Activated CD8-positive, alpha-beta memory T cell treated with anti-CD3 and anti-CD28 coated beads, Interleukin-2, amount 10 ng/mL, durations not matched to agents 7 days and 5 days (primary cell): ENCODE measurements around the gene MN1. TPM values are rescaled to one million over a fixed set of nuclear protein-coding genes. Genes with fewer than 3 reads are reported as not detected.

Source experiments
- ATAC-seq: fragments of 150-1000 bp; cut with Tn5 transposase; one replicate; pipeline ENCODE4 v1.10.0; 2021; ENCODE audit warnings: moderate library complexity
- CTCF ChIA-PET: fragments of 350-600 bp; sonication (Branson Sonifier 250); formaldehyde crosslinking; loops from one replicate; lab custom pipeline; 2021; ENCODE audit warnings: antibody characterized with exemption; lab: Charles Lee
- DNase-seq: peaks from one replicate; pipeline ENCODE4 v3.0.0-alpha.2; 2020
- H3K27ac Mint-ChIP-seq: one replicate; pipeline ENCODE4 v1.8.0; 2021; ENCODE audit warnings: mild to moderate bottlenecking, mixed read lengths
- H3K27me3 Mint-ChIP-seq: one replicate; pipeline ENCODE4 v1.8.0; 2021; ENCODE audit warnings: mixed read lengths
- H3K36me3 Mint-ChIP-seq: one replicate; pipeline ENCODE4 v1.8.0; 2021; ENCODE audit warnings: mild to moderate bottlenecking, mixed read lengths
- H3K4me1 Mint-ChIP-seq: one replicate; pipeline ENCODE4 v1.8.0; 2021; ENCODE audit warnings: mixed read lengths
- H3K4me3 Mint-ChIP-seq: one replicate; pipeline ENCODE4 v1.8.0; 2021; ENCODE audit warnings: mild to moderate bottlenecking, moderate library complexity, mixed read lengths
- H3K9me3 Mint-ChIP-seq: one replicate; pipeline ENCODE4 v1.8.0; 2022; ENCODE audit warnings: low read depth, mixed read lengths
- total RNA-seq, 2 experiments: library from RNA; stranded (reverse); gene quantifications; one replicate each; pipeline ENCODE4 v1.2.3, GENCODE V29; 2021

The MN1 gene
- total RNA-seq, 2 experiments from 2014 or later: 0.14 to 0.29 TPM

DNA sequence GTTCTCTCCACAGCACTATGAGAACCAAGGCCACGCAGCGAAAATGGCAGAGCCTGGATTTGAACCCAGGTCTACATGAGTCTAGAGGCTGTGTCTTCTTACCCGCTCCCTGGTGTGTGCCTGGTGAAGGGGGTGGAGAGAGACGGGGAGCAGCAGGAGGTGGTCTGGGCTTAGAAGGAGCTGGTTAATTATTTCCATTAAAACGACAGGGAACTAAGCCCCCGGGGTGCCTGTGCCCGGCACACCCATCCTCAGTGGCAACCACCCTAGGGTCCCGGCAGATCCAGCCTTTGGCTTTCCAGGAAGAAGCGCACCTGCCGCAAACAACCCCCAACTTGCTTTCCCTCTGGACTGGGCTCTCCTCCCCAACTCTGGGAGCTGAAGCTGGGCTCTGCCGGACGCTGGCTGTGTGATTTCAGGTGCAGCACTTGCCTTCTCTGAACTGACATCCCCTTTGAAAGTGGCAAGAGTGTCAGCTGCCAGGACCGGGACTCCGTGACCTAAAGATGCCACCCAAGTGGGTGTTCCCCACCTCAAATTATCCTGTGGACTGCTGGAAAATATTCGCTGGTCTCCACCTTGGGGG lies 35.8 kb downstream of the MN1 start:
- CTCF ChIA-PET: no interaction called here
- no peak overlapping the region for H3K4me3 Mint-ChIP-seq
- ATAC-seq: no peak
- peaks cover 4% of the 10 kb centered on the region for H3K27me3 Mint-ChIP-seq
- no peak for DNase-seq
- no peaks in the 10 kb centered on the region for H3K4me1 Mint-ChIP-seq
- no peaks in the 10 kb centered on the region for H3K9me3 Mint-ChIP-seq
- H3K36me3 Mint-ChIP-seq: no peaks in the 10 kb centered on the region
- no peak overlapping the region for H3K27ac Mint-ChIP-seq

DNA sequence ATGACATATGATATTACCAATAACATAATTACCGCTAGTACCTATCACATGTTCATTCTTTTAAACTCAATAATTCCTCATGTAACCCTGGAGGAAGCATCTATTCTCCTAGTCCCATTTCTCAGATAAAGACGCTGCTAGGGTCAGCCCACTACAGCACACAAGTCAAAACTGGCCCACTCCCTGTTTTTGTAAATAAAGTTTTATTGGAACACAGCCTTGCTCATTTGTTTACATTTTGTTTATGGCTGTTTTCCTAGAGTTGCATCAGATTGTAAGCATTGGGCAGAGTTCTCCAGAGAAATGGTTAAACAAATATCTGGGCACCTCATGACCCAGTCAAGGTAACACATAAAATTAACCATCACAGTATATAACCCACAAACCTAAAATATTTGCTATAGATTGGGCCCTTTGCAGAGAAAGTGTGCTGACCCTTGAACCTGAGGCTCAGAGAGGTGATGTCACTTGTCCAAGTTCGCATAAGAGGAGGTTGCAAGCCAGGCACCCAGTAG lies 36.8 kb downstream of the MN1 start:
- no peak overlapping the region for H3K4me3 Mint-ChIP-seq
- no peak for ATAC-seq

DNA sequence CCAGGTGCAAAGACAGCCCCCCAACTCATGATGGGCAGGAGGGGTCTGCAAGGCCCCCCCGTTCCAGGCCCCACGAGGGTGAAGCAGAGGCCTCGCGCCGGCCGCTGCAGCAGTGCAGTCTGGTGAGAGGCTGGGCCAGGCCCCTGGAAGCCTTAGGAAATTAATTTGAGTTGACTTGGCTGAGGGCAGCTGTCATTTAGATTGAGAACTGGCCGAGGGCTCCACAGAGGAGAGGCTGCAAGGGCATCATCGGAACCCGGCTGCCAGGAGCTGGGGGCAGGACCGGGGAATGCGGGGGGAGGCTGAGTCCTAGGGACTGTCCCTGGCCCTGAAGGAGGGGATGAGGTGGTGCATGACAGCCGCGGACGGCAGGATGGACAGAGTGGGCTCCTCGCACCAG lies 39.9 kb downstream of the MN1 start:
- Mint-ChIP-seq H3K4me3 (no peak overlapping the region), H3K27ac (no peak overlapping the region), H3K4me1 (no peaks in the 10 kb centered on the region), H3K36me3 (no peaks in the 10 kb centered on the region), H3K27me3 (no peaks in the 10 kb centered on the region), H3K9me3 (no peaks in the 10 kb centered on the region)
- ATAC-seq (no peak), DNase-seq (no peak)
- CTCF ChIA-PET: no interaction called here

More for the DNA sequence above, 36.8 kb downstream of the MN1 start:
- no peaks in the 10 kb centered on the region for H3K9me3 Mint-ChIP-seq
- CTCF ChIA-PET: no interaction called here
- DNase-seq: no peak
- peaks cover 4% of the 10 kb centered on the region for H3K27me3 Mint-ChIP-seq
- no peaks in the 10 kb centered on the region for H3K36me3 Mint-ChIP-seq
- H3K27ac Mint-ChIP-seq: no peak overlapping the region
- H3K4me1 Mint-ChIP-seq: no peaks in the 10 kb centered on the region

DNA sequence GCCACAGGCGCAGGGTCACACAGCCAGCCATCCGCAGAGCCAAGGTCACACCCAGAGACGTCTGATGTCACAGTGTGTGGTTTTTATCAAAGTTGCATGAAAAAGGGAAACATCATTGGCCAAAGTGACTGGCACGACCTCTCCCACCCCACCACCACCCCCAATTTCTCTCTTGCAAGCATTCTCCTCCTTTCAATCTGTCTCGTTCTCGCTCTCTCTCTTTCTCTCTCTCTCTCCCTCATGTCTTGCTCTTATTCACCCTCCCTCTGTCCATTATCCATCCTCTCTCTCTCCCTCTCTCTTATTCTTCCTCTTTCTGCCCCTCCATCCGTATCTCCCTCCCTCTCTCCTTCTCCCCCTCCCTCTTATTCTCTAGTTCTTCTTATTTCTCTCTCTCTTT lies 40.6 kb downstream of the MN1 start:
- DNase-seq: no peak
- H3K36me3 Mint-ChIP-seq: no peaks in the 10 kb centered on the region
- no peak overlapping the region for H3K4me3 Mint-ChIP-seq
- CTCF ChIA-PET: no interaction called here
- H3K4me1 Mint-ChIP-seq: no peaks in the 10 kb centered on the region
- no peak overlapping the region for H3K27ac Mint-ChIP-seq
- H3K9me3 Mint-ChIP-seq: no peaks in the 10 kb centered on the region
- H3K27me3 Mint-ChIP-seq: no peaks in the 10 kb centered on the region
- no peak for ATAC-seq

DNA sequence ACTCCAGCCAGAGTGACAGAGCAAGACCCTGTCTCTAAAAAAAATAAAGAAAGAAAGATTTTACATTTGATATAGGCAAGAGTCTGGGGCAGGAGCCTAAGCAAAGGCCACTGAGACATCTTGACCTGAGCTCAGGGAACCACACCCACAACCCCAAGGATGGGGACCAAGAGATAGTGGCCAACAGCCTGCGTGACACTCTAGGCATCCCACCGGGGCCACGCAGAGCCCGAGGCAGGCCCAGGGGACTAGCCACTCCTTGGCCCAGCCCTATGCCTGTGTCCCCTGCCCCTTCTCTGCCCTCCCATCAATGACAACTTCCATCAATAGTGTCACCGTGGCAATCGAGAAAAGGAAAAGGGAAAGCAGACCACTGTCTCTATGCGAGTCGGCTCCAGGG lies 41.1 kb downstream of the MN1 start:
- Mint-ChIP-seq H3K27me3 (no peaks in the 10 kb centered on the region), H3K4me1 (no peaks in the 10 kb centered on the region), H3K36me3 (no peaks in the 10 kb centered on the region), H3K27ac (no peak overlapping the region), H3K9me3 (no peaks in the 10 kb centered on the region), H3K4me3 (no peak overlapping the region)
- ATAC-seq (no peak), DNase-seq (no peak)
- CTCF ChIA-PET: no interaction called here

DNA sequence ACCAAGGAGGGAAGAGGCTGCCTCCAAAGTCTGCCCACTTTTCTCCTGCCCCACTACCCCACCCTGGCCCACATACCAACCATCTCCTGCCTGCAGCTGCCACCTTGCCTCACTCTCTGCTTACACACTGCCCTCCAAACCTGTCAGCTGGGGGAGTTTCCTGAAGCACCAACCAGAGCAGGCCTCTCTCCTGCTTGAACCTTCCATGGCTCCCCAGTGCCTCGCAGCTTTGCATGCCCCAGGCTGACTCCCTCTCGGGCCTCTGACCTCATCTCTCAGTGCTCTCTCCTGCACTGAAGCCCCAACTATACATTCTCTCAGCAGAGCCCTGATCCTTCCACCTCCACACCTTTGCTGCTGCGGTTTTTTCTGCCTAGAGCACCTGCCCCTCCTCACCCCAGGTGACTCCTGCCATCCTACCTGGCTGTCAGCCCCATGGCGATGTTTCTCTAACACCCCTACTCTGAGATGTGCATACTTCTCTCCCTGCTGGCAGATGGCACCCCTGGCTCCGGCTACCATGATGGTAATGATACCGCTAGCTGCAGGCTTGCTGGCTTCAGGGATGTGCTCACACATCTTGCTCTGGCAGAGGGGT lies 43.5 kb downstream of the MN1 start:
- no peaks in the 10 kb centered on the region for H3K27me3 Mint-ChIP-seq
- CTCF ChIA-PET: no interaction called here
- H3K9me3 Mint-ChIP-seq: no peaks in the 10 kb centered on the region
- no peak for DNase-seq
- H3K4me3 Mint-ChIP-seq: no peak overlapping the region
- H3K4me1 Mint-ChIP-seq: no peaks in the 10 kb centered on the region
- no peak overlapping the region for H3K27ac Mint-ChIP-seq
- ATAC-seq: no peak
- no peaks in the 10 kb centered on the region for H3K36me3 Mint-ChIP-seq

DNA sequence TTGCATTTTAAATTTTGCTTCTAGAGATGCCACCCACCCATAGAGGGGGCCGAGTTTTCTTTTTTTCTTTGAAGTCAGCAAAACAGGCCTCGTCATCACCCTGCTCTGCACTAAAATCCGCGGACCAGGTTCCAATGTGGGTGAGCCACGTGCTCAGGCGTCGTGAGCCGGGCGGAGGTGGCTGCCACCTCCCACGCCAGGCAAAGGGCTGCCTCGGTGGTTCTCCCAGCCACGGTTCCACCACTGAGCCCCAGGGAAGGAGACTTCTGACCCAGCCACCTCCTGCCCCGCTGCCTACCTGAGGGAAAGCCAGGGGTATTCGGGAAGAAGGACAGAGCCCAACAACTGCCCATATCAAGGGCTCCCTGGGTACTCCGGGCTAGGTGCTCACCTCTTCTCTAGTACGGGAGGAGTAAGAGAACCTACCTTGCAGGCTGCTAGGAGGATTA lies 45.3 kb downstream of the MN1 start:
- Mint-ChIP-seq H3K36me3 (no peaks in the 10 kb centered on the region), H3K27ac (no peak overlapping the region), H3K4me1 (no peaks in the 10 kb centered on the region), H3K4me3 (no peak overlapping the region), H3K27me3 (no peaks in the 10 kb centered on the region), H3K9me3 (no peaks in the 10 kb centered on the region)
- DNase-seq (no peak), ATAC-seq (no peak)
- CTCF ChIA-PET: no interaction called here

DNA sequence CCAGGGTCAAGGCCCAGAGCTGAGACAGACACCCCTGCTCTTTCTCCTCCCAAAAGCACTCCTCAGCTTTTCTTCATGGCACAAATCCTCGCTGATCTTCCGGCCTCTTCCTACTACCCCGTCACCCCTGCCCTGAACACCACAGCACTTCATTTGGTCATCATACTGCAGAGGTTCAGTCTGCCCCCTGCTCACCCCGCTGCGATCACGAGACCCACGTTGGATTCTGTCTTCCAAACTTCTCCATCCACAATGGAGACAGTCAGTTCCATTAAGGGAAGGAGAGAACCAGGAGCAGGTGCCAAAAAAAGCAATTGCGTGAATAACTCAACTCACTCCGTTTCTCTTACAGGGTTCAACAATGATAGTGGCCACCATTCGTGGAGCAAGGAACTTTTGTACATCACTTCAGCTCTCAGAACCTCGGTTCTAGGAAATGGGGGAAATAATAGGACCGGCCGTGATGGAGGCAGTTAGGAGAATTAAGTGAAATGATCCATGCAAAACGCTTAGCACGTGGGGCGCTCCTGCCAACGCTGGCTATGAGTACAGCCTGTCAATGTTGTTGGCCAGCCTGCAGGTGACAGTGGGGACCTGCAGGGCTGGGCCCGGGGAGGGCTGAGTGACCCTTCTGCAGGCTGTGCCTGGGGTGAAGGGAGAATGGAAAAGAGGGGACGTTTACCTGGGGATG lies 45.9 kb downstream of the MN1 start:
- H3K4me3 Mint-ChIP-seq: no peak overlapping the region
- H3K36me3 Mint-ChIP-seq: no peaks in the 10 kb centered on the region
- ATAC-seq: no peak
- no peak for DNase-seq
- no peaks in the 10 kb centered on the region for H3K4me1 Mint-ChIP-seq
- CTCF ChIA-PET: no interaction called here
- H3K27ac Mint-ChIP-seq: no peak overlapping the region
- no peaks in the 10 kb centered on the region for H3K9me3 Mint-ChIP-seq
- H3K27me3 Mint-ChIP-seq: no peaks in the 10 kb centered on the region

DNA sequence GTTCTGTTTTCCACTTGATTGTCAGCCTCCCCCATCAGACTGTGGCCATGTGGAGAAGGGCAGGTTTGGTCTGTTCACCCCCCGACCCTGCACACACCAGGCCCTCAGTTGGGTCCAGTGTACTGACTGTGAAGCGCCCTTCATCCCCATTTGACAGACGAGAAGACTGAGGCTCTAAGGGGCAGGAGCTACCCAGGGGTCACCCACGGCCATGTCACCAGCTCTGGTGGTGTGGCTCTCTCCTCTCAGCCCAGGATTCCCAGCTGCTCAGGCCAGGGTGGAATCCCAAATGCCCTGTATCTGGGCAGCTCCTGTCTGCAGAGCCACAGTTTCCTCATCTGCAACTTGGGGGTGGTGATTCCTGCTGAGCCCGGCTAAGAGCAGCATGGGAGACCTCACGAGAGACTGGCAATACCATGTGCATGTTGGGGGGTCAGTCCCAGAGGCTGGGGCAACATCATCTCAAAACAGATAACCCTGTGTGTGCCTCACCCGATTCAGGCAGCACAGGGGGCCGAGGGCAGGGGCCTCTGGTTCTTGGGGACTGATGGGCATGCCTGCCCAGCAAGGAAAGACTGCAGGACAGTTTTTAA lies 46.6 kb downstream of the MN1 start:
- CTCF ChIA-PET: no interaction called here
- no peaks in the 10 kb centered on the region for H3K9me3 Mint-ChIP-seq
- H3K4me1 Mint-ChIP-seq: no peaks in the 10 kb centered on the region
- no peak overlapping the region for H3K4me3 Mint-ChIP-seq
- no peaks in the 10 kb centered on the region for H3K36me3 Mint-ChIP-seq
- no peak for ATAC-seq
- no peak for DNase-seq
- no peaks in the 10 kb centered on the region for H3K27me3 Mint-ChIP-seq
- H3K27ac Mint-ChIP-seq: no peak overlapping the region

DNA sequence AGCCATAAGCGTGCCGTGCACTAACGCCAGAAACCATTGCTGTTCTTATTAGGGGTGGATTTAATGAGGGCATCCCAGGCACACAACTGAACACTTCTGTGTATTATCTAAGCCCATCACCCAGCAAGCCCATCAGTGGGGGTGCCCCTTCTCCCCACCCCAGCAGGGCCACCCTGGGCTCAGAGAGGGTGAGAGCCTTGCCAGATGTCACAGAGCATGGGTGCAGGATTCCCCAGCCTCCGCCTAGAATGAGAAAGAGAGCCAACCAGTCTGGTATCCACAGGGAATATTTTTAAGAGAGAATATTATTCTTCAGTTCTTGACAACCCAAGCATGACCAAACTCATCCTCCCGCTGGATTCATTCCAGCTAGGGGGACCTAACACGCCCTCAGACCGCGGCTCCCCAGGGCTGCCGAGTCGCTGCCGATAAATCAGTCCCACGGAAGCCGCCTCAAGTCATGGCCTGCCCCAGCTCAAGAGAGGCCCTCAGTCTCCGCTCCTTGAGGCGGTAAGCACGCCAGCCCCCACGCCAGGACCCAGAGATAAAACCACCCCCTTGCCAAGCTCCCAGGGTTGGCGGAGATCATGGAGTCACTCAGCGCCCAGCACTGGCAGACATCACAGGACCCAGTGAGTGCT lies 47.2 kb downstream of the MN1 start:
- ATAC-seq (no peak), DNase-seq (no peak)
- Mint-ChIP-seq H3K36me3 (no peaks in the 10 kb centered on the region), H3K9me3 (no peaks in the 10 kb centered on the region), H3K4me3 (no peak overlapping the region), H3K27ac (no peak overlapping the region), H3K4me1 (peaks cover under 1% of the 10 kb centered on the region), H3K27me3 (peaks cover 3% of the 10 kb centered on the region)
- CTCF ChIA-PET: no interaction called here

DNA sequence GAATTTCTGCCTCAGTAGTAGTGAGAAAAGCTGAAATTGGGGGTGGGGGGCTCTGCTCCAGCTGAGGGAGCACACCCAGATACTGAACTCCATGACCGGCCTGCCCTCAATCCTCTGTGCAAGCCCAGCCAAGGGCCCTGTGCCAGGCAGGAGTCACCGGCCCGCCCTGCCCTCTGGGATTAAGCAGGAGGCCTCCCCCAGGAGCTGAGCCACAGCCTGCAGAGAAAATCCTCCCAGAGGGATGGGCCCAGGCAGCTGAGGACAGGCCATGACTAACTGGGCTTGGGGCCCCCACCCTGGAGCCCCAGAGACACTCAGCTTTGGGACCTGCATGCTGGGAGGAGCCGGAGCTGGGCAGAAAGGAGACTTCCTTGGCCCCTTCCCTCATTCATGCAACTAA lies 48.8 kb downstream of the MN1 start:
- H3K9me3 Mint-ChIP-seq: no peaks in the 10 kb centered on the region
- no peak for ATAC-seq
- peaks cover 4% of the 10 kb centered on the region for H3K4me1 Mint-ChIP-seq
- no peak for DNase-seq
- no peak overlapping the region for H3K27ac Mint-ChIP-seq
- H3K27me3 Mint-ChIP-seq: peaks cover 15% of the 10 kb centered on the region
- CTCF ChIA-PET: no interaction called here
- H3K4me3 Mint-ChIP-seq: no peak overlapping the region
- no peaks in the 10 kb centered on the region for H3K36me3 Mint-ChIP-seq

DNA sequence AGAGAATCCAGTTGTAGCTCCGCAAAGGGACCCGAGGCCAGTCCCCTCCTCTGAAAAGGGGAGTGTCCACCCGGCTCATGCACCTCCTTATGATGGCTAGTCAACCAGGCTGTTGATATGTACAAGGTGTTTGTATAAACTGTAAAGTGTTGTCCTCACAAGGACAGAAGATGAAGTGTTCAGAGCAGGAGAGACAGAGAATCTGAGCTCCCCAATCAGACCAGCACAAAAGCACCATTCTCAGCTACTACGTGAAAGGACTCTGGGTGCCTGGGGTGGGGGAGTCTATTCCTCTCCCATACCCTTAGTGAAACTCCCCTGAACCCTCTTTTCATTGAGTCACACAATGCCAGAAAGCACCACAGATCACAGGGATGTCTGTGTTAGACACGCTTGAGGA lies 49.4 kb downstream of the MN1 start:
- peaks cover 4% of the 10 kb centered on the region for H3K4me1 Mint-ChIP-seq
- CTCF ChIA-PET: no interaction called here
- ATAC-seq: no peak
- H3K9me3 Mint-ChIP-seq: no peaks in the 10 kb centered on the region
- H3K4me3 Mint-ChIP-seq: no peak overlapping the region
- H3K27me3 Mint-ChIP-seq: peaks cover 15% of the 10 kb centered on the region
- H3K27ac Mint-ChIP-seq: no peak overlapping the region
- DNase-seq: no peak
- no peaks in the 10 kb centered on the region for H3K36me3 Mint-ChIP-seq

DNA sequence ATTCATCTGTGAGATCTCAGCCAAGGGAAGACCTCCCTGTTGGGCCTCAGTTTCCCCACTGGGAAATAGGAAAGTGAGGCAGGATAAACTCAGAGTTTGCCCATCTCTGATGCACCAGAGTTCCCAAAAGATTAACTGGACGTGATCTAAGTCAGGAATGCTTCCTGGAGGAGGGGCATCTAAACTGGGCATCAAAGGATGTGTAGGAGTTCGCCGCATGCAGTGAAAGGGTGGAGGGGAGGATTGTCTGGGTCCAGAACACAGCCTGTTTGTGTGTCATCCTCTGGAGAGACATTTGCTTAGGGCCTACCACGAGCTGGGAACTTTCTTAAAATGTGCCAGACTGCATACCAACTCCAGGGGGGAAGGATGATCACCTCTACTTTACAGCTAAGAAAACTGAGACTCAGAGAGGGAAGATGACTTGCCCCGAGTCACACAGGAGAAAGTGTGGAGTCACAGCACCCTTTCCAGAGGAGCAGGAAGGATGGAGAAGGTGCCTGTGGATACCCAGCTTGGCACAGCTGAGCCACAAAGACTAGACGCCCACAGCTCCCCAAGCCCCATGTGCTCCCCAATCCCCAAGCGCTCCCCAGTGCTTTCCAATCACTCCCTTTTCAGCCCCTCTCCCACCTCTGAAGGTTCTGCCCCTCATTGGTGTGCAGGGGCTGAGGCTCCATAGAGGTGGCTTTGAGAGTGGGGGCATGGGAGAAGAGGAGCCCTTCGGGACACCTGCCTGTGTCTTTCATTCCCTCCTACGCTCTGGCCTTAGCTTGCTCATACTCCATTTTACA lies 50.1 kb downstream of the MN1 start:
- CTCF ChIA-PET: no interaction called here
- Mint-ChIP-seq H3K4me1 (peaks cover 4% of the 10 kb centered on the region), H3K36me3 (no peaks in the 10 kb centered on the region), H3K27me3 (peaks cover 15% of the 10 kb centered on the region), H3K27ac (no peak overlapping the region), H3K9me3 (no peaks in the 10 kb centered on the region), H3K4me3 (no peak overlapping the region)
- DNase-seq: no peak
- no peak for ATAC-seq
